Stomach smooth muscle (tissue), 2 donors: ENCODE measurements around the gene LCE1E.

Experiments
- H3K27ac ChIP-seq: one replicate; pipeline ENCODE4 v1.7.0; 2013; ENCODE audit warnings: mild to moderate bottlenecking, low read length, inconsistent platforms
- H3K27me3 ChIP-seq, 2 donors: one replicate each; pipeline ENCODE4 v1.7.0; 2013; ENCODE audit warnings: low read length in 2 of 2; ENCODE audit not compliant: insufficient read depth in 2 of 2, control insufficient read depth in 1 of 2
- H3K36me3 ChIP-seq, 2 donors: one replicate each; pipeline ENCODE4 v1.7.0; 2013; ENCODE audit warnings: low read length in 2 of 2; ENCODE audit not compliant: control insufficient read depth in 2 of 2, insufficient read depth in 2 of 2
- H3K4me1 ChIP-seq: one replicate; pipeline ENCODE4 v1.7.0; 2013; ENCODE audit warnings: low read length; ENCODE audit not compliant: control insufficient read depth, insufficient read depth
- H3K4me3 ChIP-seq, 2 donors: one replicate each; pipeline ENCODE4 v1.7.0; 2013; ENCODE audit warnings: low read length in 2 of 2
- H3K9ac ChIP-seq, 2 donors: one replicate each; pipeline ENCODE4 v1.7.0; 2013; ENCODE audit warnings: low read length in 2 of 2, mild to moderate bottlenecking in 1 of 2
- H3K9me3 ChIP-seq, 2 donors: one replicate each; pipeline ENCODE4 v1.7.0; 2013; ENCODE audit warnings: low read length in 2 of 2; ENCODE audit not compliant: control insufficient read depth in 2 of 2
- donor health status: healthy.
- donor health status: Pancreatic carcinoma.

Gene LCE1E

GRCh38 chr1:152783095-152783494 lies 3.0 kb upstream of the LCE1E start:
- Histone ChIP-seq H3K27ac (no peak overlapping the region), H3K9ac (no peak overlapping the region), H3K9me3 (no peaks in the 10 kb centered on the region), H3K4me3 (no peak overlapping the region), H3K36me3 (no peaks in the 10 kb centered on the region), H3K4me1 (no peaks in the 10 kb centered on the region), H3K27me3 (no peaks in the 10 kb centered on the region)

DNA sequence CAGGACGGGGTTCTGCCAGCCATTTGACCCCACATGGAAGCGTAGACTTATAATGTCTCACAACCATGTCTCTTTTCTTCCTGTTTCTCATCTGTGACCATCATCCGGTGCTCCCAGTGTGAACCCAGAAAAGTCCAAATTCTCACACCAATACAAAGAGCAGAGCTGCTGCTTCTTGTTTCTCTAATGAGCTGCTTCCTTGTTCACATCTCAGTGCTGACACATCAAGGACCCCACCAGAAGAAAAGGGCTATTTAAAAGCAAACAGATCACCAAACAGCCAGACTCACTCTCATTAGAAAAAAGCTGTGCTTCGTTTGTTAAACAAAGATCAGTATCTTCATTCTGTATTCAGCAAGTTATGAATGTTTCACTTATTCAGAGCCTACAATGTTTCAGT lies 9.6 kb downstream of the LCE1E start:
- Histone ChIP-seq H3K9ac (no peak overlapping the region), H3K4me3 (no peak overlapping the region), H3K27me3 (no peaks in the 10 kb centered on the region), H3K4me1 (no peaks in the 10 kb centered on the region), H3K9me3 (no peaks in the 10 kb centered on the region), H3K27ac (no peak overlapping the region), H3K36me3 (no peaks in the 10 kb centered on the region)

DNA sequence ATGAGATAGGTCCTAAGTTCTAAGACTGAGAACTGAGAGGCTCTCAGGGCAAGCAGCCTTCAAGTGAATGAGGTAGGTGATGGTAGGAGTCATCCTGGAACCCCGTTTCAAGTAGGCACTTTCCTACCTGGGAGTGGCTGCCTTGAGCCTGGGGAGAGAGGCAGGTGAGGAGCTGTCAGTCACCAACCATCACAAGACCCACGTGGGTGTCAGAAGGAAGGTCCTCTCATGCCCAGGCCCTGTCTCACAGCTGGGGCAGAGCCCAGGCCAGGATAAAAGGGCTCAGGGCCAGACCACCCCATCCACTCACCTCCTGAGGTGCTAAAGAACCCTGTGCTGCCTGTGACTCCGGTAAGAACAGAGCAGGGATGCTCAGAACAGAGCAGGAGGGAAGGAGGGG lies 10.4 kb downstream of the LCE1E start, which contains the start of gene LCE1D:
Gene LCE1D, plus strand, starts transcription at position 301 of the 400 bp plus-strand sequence. CDS start 1,074 bp downstream, outside the sequence.
- Histone ChIP-seq H3K9me3 (no peaks in the 10 kb centered on the region), H3K36me3 (no peaks in the 10 kb centered on the region), H3K9ac (no peak within 1 kb of the TSS), H3K27me3 (no peaks in the 10 kb centered on the region), H3K4me3 (no peak within 1 kb of the TSS), H3K4me1 (no peaks in the 10 kb centered on the region), H3K27ac (no peak within 1 kb of the TSS)

DNA sequence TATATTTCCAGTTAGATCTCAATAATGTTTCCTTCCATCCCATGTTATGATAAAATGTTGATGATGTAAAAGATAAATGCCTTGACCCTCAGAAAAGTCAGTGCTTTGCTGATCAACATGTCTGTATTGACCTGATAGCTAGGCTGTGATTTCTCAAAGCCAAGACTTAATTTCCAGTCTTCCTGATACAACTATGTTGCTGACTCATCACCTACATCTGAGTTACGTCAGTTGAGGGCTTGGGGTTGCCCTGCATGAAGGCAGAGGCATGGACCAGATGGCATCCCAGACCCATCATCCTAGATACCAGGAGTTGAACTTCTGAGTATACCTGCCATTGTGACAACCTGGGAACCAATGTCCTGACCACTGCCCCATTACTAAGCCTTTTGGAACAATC lies 15.3 kb downstream of the LCE1E start:
- Histone ChIP-seq H3K27me3 (no peaks in the 10 kb centered on the region), H3K36me3 (no peaks in the 10 kb centered on the region), H3K4me1 (no peaks in the 10 kb centered on the region), H3K4me3 (no peak overlapping the region), H3K9me3 (no peaks in the 10 kb centered on the region), H3K27ac (no peak overlapping the region), H3K9ac (no peak overlapping the region)

DNA sequence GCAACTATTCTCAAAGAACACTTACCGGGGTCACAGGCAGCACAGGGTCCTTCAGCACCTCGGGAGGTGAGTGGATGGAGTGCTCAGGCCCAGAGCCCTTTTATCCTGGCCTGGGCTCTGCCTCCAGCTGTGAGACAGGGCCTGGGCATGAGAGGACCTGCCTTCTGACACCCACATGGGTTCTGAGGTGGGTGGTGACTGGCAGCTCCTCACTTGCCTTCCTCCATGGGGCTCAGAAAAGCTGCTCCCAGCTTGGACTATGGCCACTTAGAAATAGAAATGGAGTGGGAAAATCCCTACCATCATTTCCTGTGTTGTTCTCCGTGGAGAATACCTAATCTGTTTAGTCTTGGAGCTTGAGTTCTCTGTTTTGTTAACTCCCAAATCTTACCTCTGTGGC lies 20.5 kb downstream of the LCE1E start, which contains the start of gene LCE1C:
Gene LCE1C, minus strand, starts transcription at position 76 of the 400 bp plus-strand sequence. CDS start 1,173 bp downstream, outside the sequence.
- no peaks in the 10 kb centered on the region for H3K27me3 ChIP-seq
- no peak within 1 kb of the TSS for H3K9ac ChIP-seq
- no peaks in the 10 kb centered on the region for H3K36me3 ChIP-seq
- H3K27ac ChIP-seq, result no peak within 1 kb of the TSS
- no peaks in the 10 kb centered on the region for H3K4me1 ChIP-seq
- H3K4me3 ChIP-seq, result no peak within 1 kb of the TSS
- H3K9me3 ChIP-seq, result no peaks in the 10 kb centered on the region

GRCh38 chr1:152811050-152811449 lies 25.0 kb downstream of the LCE1E start:
- Histone ChIP-seq H3K27me3 (no peaks in the 10 kb centered on the region), H3K36me3 (no peaks in the 10 kb centered on the region), H3K4me1 (no peaks in the 10 kb centered on the region), H3K9ac (no peak overlapping the region), H3K4me3 (no peak overlapping the region), H3K9me3 (no peaks in the 10 kb centered on the region), H3K27ac (no peak overlapping the region)

- Histone ChIP-seq H3K4me3 (no peak within 1 kb of the TSS), H3K9ac (no peak within 1 kb of the TSS), H3K4me1 (no peaks in the 10 kb centered on the region), H3K36me3 (no peaks in the 10 kb centered on the region), H3K27ac (no peak within 1 kb of the TSS), H3K9me3 (no peaks in the 10 kb centered on the region), H3K27me3 (no peaks in the 10 kb centered on the region)
Measured at GRCh38 chr1:152811671-152812070, 25.6 kb downstream of the LCE1E start, which contains the start of gene LCE1B. LCE1B (plus strand) TSS chr1:152811971; CDS start chr1:152812447, 476 bp downstream.

DNA sequence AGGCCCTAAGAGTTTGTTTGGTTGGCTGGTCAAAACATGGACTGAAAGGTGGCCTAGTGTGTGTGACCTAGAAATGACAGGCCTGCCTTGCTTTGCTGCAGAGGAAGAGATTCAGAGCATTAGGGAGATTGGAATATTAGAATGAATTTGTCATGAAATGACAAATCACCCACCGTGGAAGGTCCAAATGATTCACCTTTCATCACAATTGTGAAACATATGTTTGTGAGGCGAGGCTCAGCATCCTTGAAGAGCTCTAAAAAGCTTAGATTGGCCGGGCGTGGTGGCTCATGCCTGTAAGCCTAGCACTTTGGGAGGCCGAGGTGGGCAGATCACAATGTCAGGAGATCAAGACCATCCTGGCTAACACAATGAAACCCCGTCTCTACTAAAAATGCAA lies 31.3 kb downstream of the LCE1E start:
- H3K36me3 ChIP-seq, result no peaks in the 10 kb centered on the region
- H3K27me3 ChIP-seq, result no peaks in the 10 kb centered on the region
- H3K4me3 ChIP-seq, result no peak overlapping the region
- H3K4me1 ChIP-seq, result no peaks in the 10 kb centered on the region
- no peaks in the 10 kb centered on the region for H3K9me3 ChIP-seq
- H3K27ac ChIP-seq, result no peak overlapping the region
- no peak overlapping the region for H3K9ac ChIP-seq

DNA sequence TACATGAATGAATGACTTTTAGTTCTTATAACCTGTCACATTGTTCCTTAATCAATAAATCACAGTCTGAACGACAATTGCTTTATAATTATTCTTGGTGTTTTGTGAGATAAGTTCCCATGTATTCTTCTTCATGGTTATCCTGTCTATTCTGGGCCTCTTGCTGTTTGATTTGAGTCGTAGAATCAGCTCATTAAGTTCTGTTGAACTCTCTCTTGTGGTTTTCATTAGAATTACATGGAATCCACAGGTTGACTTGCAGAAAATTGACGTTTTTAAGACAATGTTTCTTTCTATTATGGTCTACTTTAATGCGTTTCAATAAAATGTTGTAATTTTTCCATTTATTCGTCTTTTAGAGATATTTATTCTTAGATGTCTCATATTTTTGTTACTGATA lies 37.2 kb downstream of the LCE1E start:
- H3K36me3 ChIP-seq, result no peaks in the 10 kb centered on the region
- H3K4me1 ChIP-seq, result no peaks in the 10 kb centered on the region
- no peaks in the 10 kb centered on the region for H3K9me3 ChIP-seq
- no peaks in the 10 kb centered on the region for H3K27me3 ChIP-seq
- no peak overlapping the region for H3K4me3 ChIP-seq
- H3K27ac ChIP-seq, result no peak overlapping the region
- H3K9ac ChIP-seq, result no peak overlapping the region

GRCh38 chr1:152824964-152825363 lies 38.9 kb downstream of the LCE1E start:
- Histone ChIP-seq H3K36me3 (no peaks in the 10 kb centered on the region), H3K4me3 (no peak overlapping the region), H3K9me3 (no peaks in the 10 kb centered on the region), H3K4me1 (no peaks in the 10 kb centered on the region), H3K27ac (no peak overlapping the region), H3K27me3 (no peaks in the 10 kb centered on the region), H3K9ac (no peak overlapping the region)

DNA sequence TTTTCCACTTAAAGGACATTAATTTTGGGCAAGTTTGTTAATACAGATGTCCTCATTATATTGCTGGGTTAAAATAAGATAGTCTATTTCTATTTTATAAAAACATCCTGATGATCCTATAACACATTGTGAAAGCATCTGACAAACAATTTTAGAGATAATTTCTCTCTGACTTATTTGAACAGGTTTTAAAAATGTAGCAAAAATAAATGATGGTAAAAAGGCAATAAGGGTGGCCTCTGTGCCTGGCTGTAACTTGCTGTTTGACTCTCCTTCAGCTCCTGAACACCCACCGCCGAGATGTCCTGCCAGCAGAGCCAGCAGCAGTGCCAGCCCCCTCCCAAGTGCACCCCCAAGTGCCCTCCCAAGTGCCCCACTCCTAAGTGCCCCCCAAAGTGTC lies 41.1 kb downstream of the LCE1E start, which contains the start of gene LCE1A:
Gene LCE1A, plus strand, starts transcription at position 301 of the 400 bp plus-strand sequence. Its CDS starts 0 bp downstream, at position 301.
- H3K27ac ChIP-seq, result no peak within 1 kb of the TSS
- H3K27me3 ChIP-seq, result no peaks in the 10 kb centered on the region
- H3K9ac ChIP-seq, result no peak within 1 kb of the TSS

More for the DNA sequence above, 41.1 kb downstream of the LCE1E start, which contains the start of gene LCE1A:
- Histone ChIP-seq H3K4me1 (no peaks in the 10 kb centered on the region), H3K4me3 (no peak within 1 kb of the TSS), H3K36me3 (no peaks in the 10 kb centered on the region), H3K9me3 (no peaks in the 10 kb centered on the region)
